GM12878 (cell line): Measurements from ENCODE around the gene GAREM2. TPM values are rescaled to one million over a fixed set of nuclear protein-coding genes. Genes with fewer than 3 reads are reported as not detected.

Source experiments
- ATAC-seq: fragments of 200-7000 bp; cut with Tn5 transposase; 3 replicates; pipeline ENCODE4 v1.9.1; 2020; ENCODE audit warnings: mild to moderate bottlenecking, moderate library complexity
- BruUV-seq: library from RNA; stranded (reverse); fragments of 400-500 nt; replicated peaks from 2 replicates; lab custom pipeline; 2021; lab: Mats Ljungman, UMichigan
- CTCF ChIA-PET: fragments of 300-600 bp; sonication (Branson Sonifier 250); formaldehyde crosslinking; extraction: SDS; loops from one replicate; lab custom pipeline; 2021; ENCODE audit warnings: inconsistent platforms; lab: Yijun Ruan, JAX
- POLR2A ChIA-PET: fragments of 350-600 bp; formaldehyde crosslinking; extraction: SDS; loops from one replicate; lab custom pipeline; 2021; ENCODE audit warnings: inconsistent platforms; lab: Charles Lee
- RAD21 ChIA-PET: fragments of 300-600 bp; sonication (Branson Sonifier 250); formaldehyde crosslinking; loops from one replicate; lab custom pipeline; 2023; ENCODE audit warnings: antibody characterized with exemption; ENCODE audit not compliant: unreplicated experiment; lab: Charles Lee
- SMC1A ChIA-PET: fragments of 300-600 bp; sonication (Branson Sonifier 250); formaldehyde crosslinking; loops from one replicate; lab custom pipeline; 2023; ENCODE audit not compliant: unreplicated experiment, uncharacterized antibody; lab: Charles Lee
- DNase-seq: peaks from one replicate; pipeline ENCODE4 v3.0.0-alpha.2; 2011; ENCODE audit warnings: low read depth, low spot score
- FAIRE-seq: peaks from 3 replicates; lab custom pipeline; 2011; peaks lifted over from hg19 to GRCh38; lab: Jason Lieb, UNC
- H2AFZ ChIP-seq: 2 replicates; pipeline ENCODE4 v1.6.0; 2011; ENCODE audit warnings: low read depth, low read length, control low read depth; ENCODE audit not compliant: control insufficient read depth
- H3K27ac ChIP-seq: 2 replicates; pipeline ENCODE4 v1.5.1; 2011; ENCODE audit warnings: control low read depth; ENCODE audit not compliant: control insufficient read depth, insufficient read depth
- H3K27me3 ChIP-seq, 2 experiments: replicated peaks in 1 of 2; 2 replicates each; pipeline versions ENCODE4 v1.6.0 to v1.6.1; 2011; ENCODE audit warnings: low read length in 1 of 2; ENCODE audit not compliant: control insufficient read depth in 2 of 2, insufficient read depth in 2 of 2
- H3K36me3 ChIP-seq, 2 experiments: 2 replicates each; pipeline ENCODE4 v1.5.1; 2011; ENCODE audit warnings: low read length in 1 of 2; ENCODE audit not compliant: control insufficient read depth in 2 of 2, insufficient read depth in 2 of 2
- H3K4me1 ChIP-seq: 2 replicates; pipeline ENCODE4 v1.6.1; 2011; ENCODE audit warnings: mild to moderate bottlenecking, low read length, moderate library complexity, mixed read lengths; ENCODE audit not compliant: control insufficient read depth, insufficient read depth
- H3K4me2 ChIP-seq: 2 replicates; pipeline ENCODE4 v1.6.0; 2011; ENCODE audit warnings: control low read depth; ENCODE audit not compliant: control insufficient read depth, insufficient read depth
- H3K4me3 ChIP-seq: fragments of 200-600 bp; sonication (generic); 2 replicates; pipeline ENCODE4 v1.5.1; 2016
- H3K79me2 ChIP-seq: 2 replicates; pipeline ENCODE4 v1.6.0; 2011; ENCODE audit warnings: low read length; ENCODE audit not compliant: control insufficient read depth, insufficient read depth
- H3K9ac ChIP-seq: 2 replicates; pipeline ENCODE4 v1.8.0; 2011; ENCODE audit warnings: low read length, control low read depth, mixed read lengths; ENCODE audit not compliant: control insufficient read depth, insufficient read depth
- H3K9me3 ChIP-seq: replicated peaks from 3 replicates; pipeline ENCODE4 v1.5.1; 2011; ENCODE audit warnings: mild to moderate bottlenecking, low read length; ENCODE audit not compliant: control insufficient read depth, insufficient read depth
- H4K20me1 ChIP-seq: 2 replicates; pipeline ENCODE4 v1.6.0; 2011; ENCODE audit not compliant: control insufficient read depth, insufficient read depth
- ETV6 ChIP-seq, 2 experiments: fragments of 450-650 bp in 1 of 2; IDR thresholded peaks in 1 of 2; conservative IDR thresholded peaks in 1 of 2; 2 replicates each; pipeline ENCODE4 v1.6.1; 2014; ENCODE audit warnings: antibody characterized with exemption in 1 of 2, borderline replicate concordance in 1 of 2, low read depth in 1 of 2, mild to moderate bottlenecking in 1 of 2, moderate library complexity in 1 of 2
- NFYB ChIP-seq: IDR thresholded peaks from 2 replicates; pipeline ENCODE4 v1.6.1; 2011; ENCODE audit warnings: low read depth, mild to moderate bottlenecking, low read length, improper control_type of control experiment, moderate library complexity; ENCODE audit not compliant: insufficient read depth
- WGBS: methylation state at CpG from one replicate; pipeline ENCODE4 v1.1.6; 2016; ENCODE audit warnings: low lambda C conversion rate; ENCODE audit not compliant: insufficient replicate concordance, insufficient coverage; ENCODE audit errors: missing lambda C conversion rate; 5-methylcytosine and 5-hydroxymethylcytosine counted together
- in situ Hi-C: fragments of 300-500 bp; cut with MboI; formaldehyde crosslinking; loops from 9 replicates; pipeline ENCODE4 v1.14.3; 2018; ENCODE audit warnings: mixed read lengths
- intact Hi-C: fragments of 100-400 bp; cut with micrococcal nuclease; formaldehyde crosslinking; loops from one replicate; pipeline ENCODE4 v1.14.2; 2022; ENCODE audit not compliant: unreplicated experiment
- polyA plus RNA-seq, 11 experiments: library from polyadenylated mRNA; depleted of rRNA in 4 of 11; unstranded in 6 of 11; stranded (reverse) in 5 of 11; fragments of >200 nt; fragmentation: Nextera tagmentation in 4 of 11; fragmentation: Illumina TruSeq in 1 of 11; extraction: Ambion mirVana in 4 of 11; extraction: Trizol in 1 of 11; gene quantifications; 1 replicate in 1 of 11; 2 replicates in 10 of 11; pipeline versions ENCODE4 v1.2.1 to v1.2.3, GENCODE V29; 2011 to 2016; ENCODE audit warnings: inconsistent platforms in 2 of 11, missing spikeins in 2 of 11, low read depth in 1 of 11
- total RNA-seq, 4 experiments: library from RNA; depleted of rRNA in 3 of 4; stranded (reverse); fragments of >200 nt in 3 of 4; fragmentation: Illumina TruSeq in 1 of 4; extraction: Trizol in 1 of 4; gene quantifications; 2 replicates each; pipeline versions ENCODE4 v1.2.1 to v1.2.3, GENCODE V29; 2013 to 2021
- TF ChIP-seq, protein P1 (sequence below): fragments of 150-350 bp; IDR thresholded peaks from 2 replicates; pipeline ENCODE4 v1.6.1; 2014; ENCODE audit warnings: mild to moderate bottlenecking, low read depth, low read length
- TF ChIP-seq, protein P2 (sequence below): fragments of 450-650 bp; conservative IDR thresholded peaks from 2 replicates; pipeline ENCODE4 v1.6.1; 2017; ENCODE audit warnings: mild to moderate bottlenecking, moderate library complexity
- TF ChIP-seq, protein P3 (sequence below): fragments of 450-650 bp; formaldehyde crosslinking; IDR thresholded peaks from 2 replicates; pipeline ENCODE4 v1.4.0; 2022; ENCODE audit warnings: mild to moderate bottlenecking, moderate library complexity
- TF ChIP-seq, protein P4 (sequence below): IDR thresholded peaks from 2 replicates; pipeline ENCODE4 v1.6.1; 2012; ENCODE audit warnings: mild to moderate bottlenecking, low read depth, low read length
- TF ChIP-seq, protein P5 (sequence below): IDR thresholded peaks from 2 replicates; pipeline ENCODE4 v1.6.1; 2012; ENCODE audit warnings: low read length, inconsistent platforms

GAREM2 gene
- total and polyA plus RNA-seq, 10 of the 15 experiments (the other 5 are each of a cell fraction or from before 2014, with no cell fraction given) = 0.06 to 1.4 (median 0.44) TPM

DNA sequence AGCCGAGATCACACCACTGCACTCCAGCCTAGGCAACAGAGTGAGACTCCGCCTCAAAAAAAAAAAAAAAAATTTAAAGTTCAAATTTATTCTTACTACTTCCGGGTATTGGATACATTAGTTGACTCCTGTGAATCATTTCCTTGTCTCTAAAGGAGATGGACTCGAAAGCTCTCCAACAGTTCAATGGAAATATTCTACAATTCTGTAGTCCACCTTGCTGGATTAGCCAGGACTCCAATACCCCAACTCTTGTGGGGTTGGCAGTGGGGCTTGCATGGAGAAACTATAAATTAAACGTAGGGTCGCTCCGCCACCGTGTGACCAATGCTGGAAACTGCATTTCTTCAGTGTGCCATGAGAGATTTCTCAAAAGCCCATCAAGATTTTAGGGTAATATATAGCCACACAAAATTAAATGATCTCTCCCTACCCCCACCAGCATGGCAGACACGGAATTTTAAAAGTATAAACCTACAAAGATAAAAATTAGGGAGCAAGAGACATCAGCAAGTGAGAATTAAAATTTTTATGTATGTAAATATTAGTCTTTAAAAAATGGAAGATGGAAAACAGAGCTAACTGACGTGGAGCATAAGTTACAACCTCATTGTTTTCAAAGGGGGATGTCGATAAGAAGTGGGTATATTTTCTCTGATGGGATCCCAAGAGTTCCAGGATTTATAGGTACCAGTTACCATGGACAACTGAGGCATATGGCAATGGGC is 27.8 kb upstream of the GAREM2 start (continued):
- TF ChIP-seq NFYB = no peak
- TF ChIP-seq, protein P1, sequence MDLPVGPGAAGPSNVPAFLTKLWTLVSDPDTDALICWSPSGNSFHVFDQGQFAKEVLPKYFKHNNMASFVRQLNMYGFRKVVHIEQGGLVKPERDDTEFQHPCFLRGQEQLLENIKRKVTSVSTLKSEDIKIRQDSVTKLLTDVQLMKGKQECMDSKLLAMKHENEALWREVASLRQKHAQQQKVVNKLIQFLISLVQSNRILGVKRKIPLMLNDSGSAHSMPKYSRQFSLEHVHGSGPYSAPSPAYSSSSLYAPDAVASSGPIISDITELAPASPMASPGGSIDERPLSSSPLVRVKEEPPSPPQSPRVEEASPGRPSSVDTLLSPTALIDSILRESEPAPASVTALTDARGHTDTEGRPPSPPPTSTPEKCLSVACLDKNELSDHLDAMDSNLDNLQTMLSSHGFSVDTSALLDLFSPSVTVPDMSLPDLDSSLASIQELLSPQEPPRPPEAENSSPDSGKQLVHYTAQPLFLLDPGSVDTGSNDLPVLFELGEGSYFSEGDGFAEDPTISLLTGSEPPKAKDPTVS = no peak
- TF ChIP-seq, protein P2, sequence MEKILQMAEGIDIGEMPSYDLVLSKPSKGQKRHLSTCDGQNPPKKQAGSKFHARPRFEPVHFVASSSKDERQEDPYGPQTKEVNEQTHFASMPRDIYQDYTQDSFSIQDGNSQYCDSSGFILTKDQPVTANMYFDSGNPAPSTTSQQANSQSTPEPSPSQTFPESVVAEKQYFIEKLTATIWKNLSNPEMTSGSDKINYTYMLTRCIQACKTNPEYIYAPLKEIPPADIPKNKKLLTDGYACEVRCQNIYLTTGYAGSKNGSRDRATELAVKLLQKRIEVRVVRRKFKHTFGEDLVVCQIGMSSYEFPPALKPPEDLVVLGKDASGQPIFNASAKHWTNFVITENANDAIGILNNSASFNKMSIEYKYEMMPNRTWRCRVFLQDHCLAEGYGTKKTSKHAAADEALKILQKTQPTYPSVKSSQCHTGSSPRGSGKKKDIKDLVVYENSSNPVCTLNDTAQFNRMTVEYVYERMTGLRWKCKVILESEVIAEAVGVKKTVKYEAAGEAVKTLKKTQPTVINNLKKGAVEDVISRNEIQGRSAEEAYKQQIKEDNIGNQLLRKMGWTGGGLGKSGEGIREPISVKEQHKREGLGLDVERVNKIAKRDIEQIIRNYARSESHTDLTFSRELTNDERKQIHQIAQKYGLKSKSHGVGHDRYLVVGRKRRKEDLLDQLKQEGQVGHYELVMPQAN = no peak

DNA sequence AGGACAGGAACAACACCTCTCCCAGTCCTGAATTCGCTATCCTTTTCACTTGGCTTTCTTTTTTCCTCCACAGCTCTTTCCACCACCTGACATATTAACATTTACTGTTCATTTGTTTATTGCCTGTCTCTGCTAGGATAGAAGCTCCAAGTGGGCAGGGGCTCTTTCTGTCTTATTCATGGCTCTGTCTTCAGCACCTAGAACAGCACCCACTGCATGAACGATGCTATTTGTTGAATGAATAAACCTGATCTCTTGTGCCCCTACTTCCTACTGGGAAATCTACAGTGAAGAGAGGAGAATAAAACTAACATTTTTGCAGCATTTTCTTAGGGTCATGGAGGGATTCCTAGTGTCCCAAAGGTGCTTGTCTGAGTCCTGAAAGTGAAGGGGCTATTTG is 24.4 kb upstream of the GAREM2 start:
- CTCF ChIA-PET = interaction anchor here (0.6 to 6.9 kb wide), 2 partner anchors 113 to 158 kb away, joined by 3 to 84 read pairs; no protein-coding TSS in a partner anchor
- TF ChIP-seq, protein P3, sequence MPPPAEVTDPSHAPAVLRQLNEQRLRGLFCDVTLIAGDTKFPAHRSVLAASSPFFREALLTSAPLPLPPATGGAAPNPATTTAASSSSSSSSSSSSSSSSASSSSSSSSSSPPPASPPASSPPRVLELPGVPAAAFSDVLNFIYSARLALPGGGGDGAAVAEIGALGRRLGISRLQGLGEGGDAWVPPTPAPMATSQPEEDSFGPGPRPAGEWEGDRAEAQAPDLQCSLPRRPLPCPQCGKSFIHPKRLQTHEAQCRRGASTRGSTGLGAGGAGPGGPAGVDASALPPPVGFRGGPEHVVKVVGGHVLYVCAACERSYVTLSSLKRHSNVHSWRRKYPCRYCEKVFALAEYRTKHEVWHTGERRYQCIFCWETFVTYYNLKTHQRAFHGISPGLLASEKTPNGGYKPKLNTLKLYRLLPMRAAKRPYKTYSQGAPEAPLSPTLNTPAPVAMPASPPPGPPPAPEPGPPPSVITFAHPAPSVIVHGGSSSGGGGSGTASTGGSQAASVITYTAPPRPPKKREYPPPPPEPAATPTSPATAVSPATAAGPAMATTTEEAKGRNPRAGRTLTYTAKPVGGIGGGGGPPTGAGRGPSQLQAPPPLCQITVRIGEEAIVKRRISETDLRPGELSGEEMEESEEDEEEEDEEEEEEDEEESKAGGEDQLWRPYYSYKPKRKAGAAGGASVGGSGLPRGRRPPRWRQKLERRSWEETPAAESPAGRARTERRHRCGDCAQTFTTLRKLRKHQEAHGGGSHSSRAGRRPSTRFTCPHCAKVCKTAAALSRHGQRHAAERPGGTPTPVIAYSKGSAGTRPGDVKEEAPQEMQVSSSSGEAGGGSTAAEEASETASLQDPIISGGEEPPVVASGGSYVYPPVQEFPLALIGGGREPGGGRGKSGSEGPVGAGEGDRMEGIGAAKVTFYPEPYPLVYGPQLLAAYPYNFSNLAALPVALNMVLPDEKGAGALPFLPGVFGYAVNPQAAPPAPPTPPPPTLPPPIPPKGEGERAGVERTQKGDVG = no peak
- TF ChIP-seq, protein P4, sequence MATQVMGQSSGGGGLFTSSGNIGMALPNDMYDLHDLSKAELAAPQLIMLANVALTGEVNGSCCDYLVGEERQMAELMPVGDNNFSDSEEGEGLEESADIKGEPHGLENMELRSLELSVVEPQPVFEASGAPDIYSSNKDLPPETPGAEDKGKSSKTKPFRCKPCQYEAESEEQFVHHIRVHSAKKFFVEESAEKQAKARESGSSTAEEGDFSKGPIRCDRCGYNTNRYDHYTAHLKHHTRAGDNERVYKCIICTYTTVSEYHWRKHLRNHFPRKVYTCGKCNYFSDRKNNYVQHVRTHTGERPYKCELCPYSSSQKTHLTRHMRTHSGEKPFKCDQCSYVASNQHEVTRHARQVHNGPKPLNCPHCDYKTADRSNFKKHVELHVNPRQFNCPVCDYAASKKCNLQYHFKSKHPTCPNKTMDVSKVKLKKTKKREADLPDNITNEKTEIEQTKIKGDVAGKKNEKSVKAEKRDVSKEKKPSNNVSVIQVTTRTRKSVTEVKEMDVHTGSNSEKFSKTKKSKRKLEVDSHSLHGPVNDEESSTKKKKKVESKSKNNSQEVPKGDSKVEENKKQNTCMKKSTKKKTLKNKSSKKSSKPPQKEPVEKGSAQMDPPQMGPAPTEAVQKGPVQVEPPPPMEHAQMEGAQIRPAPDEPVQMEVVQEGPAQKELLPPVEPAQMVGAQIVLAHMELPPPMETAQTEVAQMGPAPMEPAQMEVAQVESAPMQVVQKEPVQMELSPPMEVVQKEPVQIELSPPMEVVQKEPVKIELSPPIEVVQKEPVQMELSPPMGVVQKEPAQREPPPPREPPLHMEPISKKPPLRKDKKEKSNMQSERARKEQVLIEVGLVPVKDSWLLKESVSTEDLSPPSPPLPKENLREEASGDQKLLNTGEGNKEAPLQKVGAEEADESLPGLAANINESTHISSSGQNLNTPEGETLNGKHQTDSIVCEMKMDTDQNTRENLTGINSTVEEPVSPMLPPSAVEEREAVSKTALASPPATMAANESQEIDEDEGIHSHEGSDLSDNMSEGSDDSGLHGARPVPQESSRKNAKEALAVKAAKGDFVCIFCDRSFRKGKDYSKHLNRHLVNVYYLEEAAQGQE = peak; percentile 71
- TF ChIP-seq ETV6 (conservative IDR thresholded peaks at IDR 0.05 in 1 of 2, IDR thresholded peaks at IDR 0.05 in 1 of 2; ENCODE audit: borderline replicate concordance in 1 of 2, low read depth in 1 of 2) = no peak
- TF ChIP-seq, protein P5, sequence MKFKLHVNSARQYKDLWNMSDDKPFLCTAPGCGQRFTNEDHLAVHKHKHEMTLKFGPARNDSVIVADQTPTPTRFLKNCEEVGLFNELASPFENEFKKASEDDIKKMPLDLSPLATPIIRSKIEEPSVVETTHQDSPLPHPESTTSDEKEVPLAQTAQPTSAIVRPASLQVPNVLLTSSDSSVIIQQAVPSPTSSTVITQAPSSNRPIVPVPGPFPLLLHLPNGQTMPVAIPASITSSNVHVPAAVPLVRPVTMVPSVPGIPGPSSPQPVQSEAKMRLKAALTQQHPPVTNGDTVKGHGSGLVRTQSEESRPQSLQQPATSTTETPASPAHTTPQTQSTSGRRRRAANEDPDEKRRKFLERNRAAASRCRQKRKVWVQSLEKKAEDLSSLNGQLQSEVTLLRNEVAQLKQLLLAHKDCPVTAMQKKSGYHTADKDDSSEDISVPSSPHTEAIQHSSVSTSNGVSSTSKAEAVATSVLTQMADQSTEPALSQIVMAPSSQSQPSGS = no peak

More for the DNA sequence above, 24.4 kb upstream of the GAREM2 start:
- Histone ChIP-seq H3K4me3 (no peak overlapping the region), H3K79me2 (no peaks in the 10 kb centered on the region), H3K9me3 (no peaks in the 10 kb centered on the region), H3K9ac (no peak overlapping the region), H3K4me2 (no peak overlapping the region), H3K36me3 (no peaks in the 10 kb centered on the region), H3K27ac (no peak overlapping the region), H3K4me1 (no peaks in the 10 kb centered on the region), H3K27me3 (no peaks in the 10 kb centered on the region), H2AFZ (no peak overlapping the region), H4K20me1 (no peaks in the 10 kb centered on the region)
- RAD21 ChIA-PET = interaction anchor here (0.7 to 2.6 kb wide), 4 partner anchors 157 to 296 kb away, joined by 3 to 9 read pairs (median 4); no protein-coding TSS in a partner anchor
- WGBS = 45% methylated on average over 2 of the region's 2 CpGs
- POLR2A ChIA-PET = no interaction called here
- in situ Hi-C loops = loop anchor here (5.0 to 10.0 kb wide), 3 partner anchors 156 to 294 kb away; no protein-coding TSS in a partner anchor
- intact Hi-C loops = loop anchor here (5.0 kb wide), 2 partner anchors 61 to 296 kb away; no protein-coding TSS in a partner anchor
- no peak for FAIRE-seq
- no peak for ATAC-seq
- SMC1A ChIA-PET = interaction anchor here (1.6 to 7.1 kb wide), 2 partner anchors 114 to 158 kb away, joined by 3 to 57 read pairs; no protein-coding TSS in a partner anchor
- BruUV-seq = no TSS peak
- DNase-seq = no peak
